Fibroblast of gingiva (primary cell): ENCODE data around the gene CNGB1.

Experiments used
- DNase-seq: peaks from one replicate; pipeline ENCODE4 v3.0.0-alpha.2; 2011; ENCODE audit warnings: low read depth

Gene CNGB1

DNA sequence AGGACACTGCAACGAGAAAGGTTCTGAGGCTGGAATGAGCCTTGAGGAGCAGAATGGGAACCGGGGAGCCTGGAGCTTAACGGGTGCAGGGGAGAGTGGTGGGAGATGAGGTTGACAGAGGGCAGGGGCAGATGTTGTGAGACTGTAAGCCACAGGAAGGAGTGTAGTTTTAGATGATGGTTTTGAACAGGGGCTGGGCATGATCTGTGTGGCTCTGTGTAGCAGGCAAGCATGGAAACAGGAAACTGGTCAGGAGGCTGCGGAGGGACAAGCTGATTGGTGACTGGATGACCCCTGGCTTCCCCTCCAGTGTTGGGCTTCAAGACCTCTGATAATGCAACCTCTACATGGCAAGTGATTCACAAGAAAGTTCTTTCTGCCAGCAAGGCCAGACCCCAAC, 1.4 kb upstream of the CNGB1 start:
- DNase-seq: no peak

DNA sequence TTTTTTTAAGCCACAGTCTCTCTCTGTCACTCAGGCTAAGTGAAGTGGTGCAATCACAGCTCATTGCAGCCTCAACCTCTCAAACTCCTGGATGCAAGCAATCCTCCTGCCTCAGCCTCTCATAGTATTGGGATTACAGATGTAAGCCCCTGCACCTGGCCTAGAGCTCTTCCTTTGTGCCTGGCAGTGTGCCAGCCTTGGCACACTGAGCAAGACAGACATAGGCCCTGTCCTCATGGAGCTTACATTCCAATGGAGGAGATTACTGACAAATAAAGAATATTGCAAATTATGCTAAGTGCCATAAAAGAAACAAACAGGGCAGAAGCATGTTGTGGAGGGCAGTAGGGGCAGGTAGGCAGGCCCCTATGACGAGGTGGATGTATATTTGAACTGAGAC, 920 bp upstream of the CNGB1 start:
- no peak for DNase-seq

DNA sequence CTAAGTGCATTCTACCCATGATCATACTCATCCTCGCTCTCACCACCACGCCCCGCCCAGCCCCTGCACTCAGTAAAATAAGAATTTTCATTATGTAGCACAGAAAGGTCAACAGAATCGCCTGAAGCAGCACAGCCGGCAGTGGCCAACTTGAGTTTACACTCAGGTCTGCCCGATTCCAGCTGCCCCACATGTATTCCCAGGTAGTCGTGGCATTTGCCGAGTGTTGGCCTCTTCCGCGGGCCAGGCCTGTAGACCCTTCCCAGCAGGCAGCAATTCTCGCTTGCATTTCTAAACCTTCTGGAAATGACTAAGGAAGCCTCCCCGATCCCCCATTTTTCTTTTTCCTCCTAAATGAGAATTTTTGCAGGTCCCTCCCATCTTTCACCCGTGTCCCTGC, 609 bp downstream of the CNGB1 start:
- no peak for DNase-seq

DNA sequence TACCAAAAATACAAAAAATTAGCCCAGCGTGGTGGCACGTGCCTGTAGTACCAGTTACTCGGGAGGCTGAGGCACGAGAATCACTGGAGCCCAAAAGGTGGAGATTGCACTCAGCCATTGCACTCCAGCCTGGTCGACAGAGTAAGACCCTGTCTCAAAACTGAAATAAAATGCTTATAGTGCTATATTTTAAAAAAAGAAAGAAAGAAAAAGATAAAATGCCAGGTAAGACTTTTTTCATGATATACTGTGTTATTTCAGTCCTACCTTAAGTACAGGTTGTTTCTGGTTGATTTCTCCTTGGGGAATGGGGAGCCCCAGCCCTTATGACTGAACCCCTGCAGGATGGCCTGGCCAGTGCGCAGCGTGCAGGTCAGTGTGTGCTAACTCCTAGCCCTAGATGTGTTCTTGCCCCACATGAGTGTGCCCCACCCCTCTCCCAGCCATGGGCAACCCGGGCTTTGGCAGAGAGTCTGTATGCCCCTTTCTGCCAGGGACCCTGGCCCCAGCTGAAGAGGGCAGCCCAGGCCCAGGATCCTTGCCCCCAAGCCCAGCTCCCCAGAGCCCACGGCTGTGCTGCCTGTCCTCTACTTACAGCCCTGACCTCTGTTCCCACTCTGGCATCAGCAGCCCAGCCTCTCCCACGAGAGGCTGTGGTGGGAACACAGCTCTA, 1.3 kb downstream of the CNGB1 start:
- DNase-seq: no peak

DNA sequence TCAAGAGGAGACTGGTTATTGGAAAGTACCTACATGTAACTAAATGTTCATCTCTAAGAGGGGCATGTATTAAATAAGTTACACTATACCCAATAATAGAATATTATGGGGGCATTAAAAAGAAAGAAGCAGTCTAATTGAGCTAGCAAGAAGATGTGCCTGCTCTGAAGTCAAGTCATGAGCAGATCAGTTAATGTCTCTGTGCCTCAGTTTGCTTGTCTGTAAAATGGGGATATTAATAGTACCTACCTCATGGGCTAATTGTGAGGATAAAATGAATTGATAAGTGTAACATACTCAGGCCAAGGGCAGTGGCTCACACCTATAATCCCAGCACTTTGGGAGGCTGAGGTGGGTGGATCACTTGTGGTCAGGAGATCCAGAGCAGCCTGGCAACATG, 3.0 kb downstream of the CNGB1 start:
- no peak for DNase-seq

DNA sequence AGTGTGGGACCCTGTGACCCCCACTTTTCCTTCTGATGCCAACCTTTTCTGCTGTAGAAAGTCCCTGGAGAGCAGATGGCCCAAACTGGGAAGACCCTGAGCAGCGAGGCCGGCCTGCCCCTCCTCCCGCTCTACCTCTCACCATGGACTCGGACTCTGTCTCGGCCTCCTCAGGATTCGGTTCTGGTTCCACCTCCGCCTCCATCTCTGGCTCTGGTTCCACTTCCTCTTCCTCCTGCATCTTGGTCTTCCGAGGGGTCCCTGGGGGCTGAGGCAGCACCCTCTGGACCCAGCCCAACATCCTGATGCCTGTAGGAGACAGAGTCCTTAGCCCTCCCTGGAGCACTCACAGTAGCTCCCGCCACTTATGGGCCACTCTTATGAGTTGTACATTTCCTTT, 3.9 kb downstream of the CNGB1 start:
- DNase-seq: no peak

DNA sequence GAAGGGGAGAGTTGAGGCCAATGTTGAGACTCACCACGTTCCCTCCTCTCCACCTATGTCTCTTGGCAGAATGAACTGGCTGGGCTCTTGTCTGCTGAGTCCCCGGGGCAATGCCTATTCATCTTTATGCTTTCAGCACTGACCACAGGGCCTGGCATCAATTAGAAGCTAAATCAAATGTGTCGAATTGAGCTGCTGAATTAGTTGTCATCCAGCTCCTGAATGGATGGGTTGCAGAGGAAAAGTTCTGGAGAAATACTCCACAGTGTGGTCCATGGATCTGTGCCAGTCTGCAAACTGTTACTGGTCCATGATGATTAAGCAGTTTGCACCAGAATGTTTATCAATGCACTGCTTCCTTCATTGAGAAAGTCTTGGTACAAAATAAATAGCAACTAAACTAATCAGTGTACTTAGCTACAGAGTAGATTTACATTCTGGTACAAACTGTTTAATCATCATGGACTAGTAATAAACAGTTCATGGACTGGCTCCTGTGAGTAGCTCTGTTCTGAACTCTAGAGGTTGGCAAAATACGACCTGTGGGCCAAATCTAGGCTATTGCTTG, 4.6 kb downstream of the CNGB1 start:
- DNase-seq: peak; percentile 7

DNA sequence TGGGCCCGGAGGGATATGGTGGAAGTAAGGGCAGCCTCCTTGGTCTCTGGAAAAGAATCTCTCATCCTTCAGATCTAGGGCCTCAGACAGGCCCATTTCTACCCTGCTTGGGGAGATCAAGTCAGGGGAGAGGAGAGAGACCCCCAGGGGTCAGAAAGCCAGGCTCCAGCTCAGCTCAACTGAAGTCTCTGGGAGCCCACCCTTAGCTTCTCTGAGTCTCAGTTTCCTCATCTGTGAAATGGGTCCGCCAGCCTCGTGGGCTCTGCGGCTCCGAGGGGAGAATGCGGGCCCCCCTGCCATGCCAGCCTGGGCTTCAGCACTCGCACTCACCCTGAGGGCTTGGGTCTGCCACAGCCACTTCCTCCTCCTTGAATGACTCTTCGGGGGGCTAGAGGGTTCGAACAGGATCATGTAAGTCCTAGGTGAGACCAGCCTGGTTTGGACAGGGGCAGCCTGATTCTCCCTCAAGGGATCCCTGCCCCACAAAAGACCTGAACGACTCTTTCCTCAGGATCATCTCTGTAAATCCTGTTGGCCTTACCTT, 6.7 kb downstream of the CNGB1 start:
- DNase-seq: no peak

DNA sequence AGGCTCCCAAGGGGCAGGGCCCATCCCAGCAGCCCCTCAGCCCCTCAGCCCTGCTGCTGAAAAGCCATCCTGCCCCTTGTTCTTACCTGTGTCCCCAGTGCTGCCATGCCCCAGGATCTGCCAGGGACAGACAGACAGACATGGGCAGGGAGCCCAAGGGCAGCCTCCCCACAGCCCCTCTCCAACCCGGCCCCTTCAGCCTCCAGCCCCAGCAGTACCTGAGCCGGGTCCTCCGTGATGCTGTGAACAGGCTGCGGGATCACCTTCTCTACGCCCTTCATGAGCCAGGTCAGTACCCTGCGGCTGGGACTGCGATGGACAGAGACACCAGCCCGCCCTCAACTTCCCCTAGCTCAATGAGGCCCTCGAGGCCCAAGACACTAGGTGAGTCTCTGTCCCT, 8.2 kb downstream of the CNGB1 start:
- no peak for DNase-seq

DNA sequence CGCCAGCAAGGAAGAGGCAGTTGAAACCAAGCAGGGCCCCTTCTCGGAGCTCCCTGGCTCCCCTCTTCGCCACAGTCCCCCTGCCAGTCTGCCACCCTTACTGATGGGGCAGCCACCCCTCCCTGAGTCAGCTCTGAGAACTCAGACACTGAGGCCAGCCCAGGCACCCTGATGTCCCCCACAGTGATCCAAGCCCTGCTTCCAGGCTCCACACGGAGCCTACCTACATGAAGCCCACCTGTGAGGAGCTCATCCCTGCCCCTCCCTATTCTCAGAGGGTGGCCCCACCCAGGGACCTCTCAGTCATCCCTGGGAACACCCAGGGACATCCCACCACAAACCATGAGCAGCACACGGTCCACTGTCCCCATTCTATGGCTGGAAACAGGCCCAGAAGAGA, 8.9 kb downstream of the CNGB1 start:
- DNase-seq: no peak

DNA sequence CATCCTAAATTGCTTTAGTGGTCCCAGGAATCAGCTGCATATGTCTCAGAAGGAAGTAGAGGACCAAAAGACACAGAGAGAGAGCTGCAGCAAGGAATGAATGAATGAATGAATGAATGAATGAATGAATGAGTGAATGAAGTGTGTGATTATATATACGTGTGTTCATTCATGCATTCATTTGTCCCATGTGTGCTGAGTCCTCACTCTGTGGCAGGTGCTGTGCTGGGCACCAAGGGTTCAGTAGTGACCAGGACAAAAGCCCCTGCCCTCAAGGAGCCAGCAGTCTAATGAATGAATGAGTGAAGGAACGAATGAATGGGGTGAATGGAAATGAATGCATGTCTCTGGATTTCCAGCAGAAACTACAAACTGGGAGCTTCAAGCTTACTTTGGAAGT, 9.4 kb downstream of the CNGB1 start:
- no peak for DNase-seq

DNA sequence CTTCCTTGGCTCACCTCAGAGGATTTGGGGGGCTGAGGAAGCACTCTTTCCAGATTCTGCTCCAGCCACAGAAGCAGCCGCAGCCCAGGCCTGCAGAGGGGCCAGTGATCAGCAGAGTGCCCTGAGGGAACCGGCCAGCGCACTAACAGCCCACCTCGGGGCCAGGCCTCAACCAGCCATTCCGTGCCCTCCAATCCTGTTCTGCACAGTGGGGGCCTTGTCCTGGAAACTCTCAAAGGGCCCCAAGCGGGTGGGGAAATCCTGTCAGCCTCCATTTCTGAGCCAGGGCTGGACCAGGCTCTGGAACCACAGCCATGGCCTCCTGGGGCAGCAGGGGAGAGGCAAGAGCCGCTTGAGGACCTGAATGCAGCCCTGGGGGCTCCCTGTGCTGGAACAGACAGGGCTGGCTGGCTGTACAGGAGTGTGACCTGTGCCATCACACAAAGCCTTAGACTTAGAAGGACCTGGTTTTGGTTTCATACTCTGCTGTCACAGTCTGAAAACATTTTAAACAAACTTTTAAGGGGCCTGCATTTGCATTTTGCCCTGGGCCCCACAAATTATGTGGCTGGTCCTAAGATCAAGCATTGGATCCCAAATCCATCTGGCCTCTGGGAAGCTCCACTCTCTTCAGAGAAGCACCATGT, 10.0 kb downstream of the CNGB1 start:
- DNase-seq: no peak

DNA sequence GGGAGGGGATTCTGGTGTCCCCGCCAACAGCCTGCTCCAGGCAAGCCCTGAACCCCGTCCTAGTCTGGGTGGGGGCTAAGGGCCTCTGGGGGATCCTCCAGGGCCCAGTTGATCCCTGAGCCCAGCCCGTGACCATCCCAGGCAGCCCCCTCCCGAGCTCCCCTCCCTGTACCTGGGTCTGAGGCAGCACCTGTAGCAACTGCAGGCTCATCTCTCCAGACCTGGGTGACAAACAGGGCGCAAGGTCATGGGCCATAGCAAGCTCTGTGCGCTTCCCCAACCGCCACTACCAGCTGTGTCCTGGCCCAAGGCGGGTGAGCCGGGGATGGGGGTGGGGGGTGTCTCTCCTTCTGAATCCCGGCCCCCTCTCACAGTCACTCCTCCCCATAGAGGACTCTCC, 10.6 kb downstream of the CNGB1 start:
- DNase-seq: no peak

DNA sequence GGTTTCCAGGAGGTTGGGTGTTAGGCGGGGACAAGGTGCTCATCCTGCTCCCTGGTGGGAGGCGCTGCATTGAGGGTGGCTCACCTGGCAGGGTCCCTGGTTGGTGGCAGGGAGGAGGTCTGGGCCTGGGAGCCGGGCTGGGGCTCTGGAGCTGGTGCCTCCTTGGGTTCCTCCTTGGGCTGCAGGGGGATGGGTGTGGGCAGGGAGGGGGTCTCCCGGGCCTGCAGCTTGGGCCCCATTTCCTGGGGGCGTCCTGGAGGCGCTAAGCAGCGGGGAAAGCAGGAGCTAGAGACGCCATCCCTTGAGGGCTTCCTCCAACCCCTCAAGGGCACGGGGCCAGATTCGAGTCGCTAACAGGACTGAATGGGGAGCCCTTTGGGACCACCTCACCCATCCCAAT, 11.1 kb downstream of the CNGB1 start:
- DNase-seq: no peak

DNA sequence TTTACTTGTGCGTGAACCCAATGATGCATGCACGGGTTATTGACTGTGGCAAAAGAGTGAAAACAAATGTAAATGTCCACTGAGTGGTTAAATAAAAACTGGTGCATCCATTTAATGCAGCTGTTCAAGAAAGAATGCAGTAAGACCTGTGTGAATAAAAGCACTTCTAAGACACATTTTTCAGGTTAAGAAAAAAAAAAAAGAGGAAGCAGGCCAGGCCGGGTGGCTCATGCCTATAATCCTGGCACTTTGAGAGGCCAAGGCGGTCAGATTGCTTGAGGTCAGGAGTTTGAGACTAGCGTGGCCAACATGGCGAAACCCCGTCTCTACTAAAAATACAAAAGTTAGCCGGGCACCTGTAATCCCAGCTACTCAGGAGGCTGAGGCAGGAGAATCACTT, 11.8 kb downstream of the CNGB1 start:
- no peak for DNase-seq

DNA sequence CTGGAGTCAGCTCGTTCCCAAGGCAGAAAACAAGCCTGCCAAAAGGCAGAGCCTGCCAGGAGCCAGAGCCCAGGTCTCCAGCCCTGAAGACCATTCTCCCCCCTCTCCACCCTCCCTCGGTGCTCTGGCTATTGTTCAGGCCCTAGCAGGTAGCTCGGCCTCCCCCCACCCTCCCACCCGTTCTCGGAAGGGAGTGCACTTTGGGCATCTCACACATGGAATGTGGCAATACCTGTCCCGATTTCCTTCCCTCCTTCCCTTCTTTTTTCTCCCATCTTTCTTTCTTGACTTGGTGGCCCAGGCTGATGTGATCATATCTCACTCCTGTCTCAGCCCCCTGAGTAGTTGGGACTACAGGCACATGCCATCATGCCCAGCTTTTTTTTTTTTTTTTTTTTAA, 12.4 kb downstream of the CNGB1 start:
- no peak for DNase-seq

DNA sequence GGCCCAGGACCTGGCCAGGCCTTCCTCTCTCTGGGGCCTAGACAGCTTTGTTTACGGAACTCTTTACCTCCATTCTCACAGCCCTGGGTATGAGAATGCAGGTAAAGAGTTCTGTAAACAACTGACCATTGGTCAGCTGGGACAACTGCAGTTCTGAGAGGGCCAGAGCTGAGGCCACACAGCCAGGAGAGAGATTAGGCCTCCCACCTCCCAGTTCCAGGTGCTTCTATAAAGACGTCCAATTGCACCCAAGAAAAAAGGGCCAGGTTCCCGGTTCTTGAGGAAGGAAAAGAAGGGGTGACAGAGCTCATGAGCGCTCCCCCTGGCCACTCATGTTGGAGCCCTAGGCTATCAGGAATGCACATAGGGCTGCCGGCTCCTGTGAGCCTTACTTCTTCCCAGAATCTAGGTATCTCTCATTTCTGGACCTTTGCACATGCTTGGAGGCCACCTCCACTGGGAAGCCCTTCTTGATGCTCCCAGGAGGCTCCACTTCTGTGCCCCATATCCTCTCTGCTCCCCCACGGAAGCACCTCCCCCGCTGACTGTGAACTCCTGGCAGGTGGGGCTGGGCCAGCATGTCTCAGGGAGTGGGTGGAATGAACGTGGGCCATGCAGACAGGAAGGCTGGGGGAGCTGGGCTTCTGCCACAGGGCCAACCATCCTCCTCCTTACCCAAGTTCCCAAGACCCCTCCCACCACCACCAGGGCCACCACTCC, 13.1 kb downstream of the CNGB1 start:
- DNase-seq: no peak

DNA sequence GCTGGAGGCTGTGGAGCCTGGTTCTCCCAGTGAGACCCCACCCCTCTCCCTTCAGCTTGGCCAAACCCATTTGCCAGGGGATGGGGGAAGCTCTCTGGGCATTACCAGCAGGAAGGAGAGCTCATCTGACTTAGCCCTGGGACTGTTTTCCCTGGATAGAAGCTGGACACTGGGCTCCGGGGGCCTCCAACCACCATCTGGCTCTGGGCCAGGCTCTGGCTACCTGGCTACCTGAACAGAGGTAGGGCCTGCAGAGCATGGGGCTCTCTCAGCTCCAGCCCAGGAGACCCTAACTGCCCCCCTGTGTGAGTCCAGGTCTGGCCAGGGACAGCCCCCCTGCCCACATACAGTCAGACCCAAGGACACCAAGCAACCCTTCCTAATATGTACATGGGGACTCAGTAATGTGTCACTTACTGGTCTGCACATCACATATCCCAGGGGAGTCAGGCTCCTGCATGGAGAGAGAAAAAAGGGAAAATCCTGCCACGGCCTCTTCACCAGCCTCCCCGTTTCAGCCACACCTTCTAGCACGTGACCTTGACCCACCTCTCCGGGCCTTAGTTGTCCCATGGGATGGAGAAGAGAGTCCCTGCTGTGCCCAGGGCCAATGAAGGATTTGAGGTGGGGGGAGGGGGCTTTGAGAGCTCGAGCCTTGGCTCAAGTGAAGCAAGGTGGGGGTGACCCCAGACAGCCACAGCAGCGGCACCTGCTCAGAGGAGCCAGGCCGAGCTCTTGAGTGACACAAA, 13.8 kb downstream of the CNGB1 start:
- no peak for DNase-seq

DNA sequence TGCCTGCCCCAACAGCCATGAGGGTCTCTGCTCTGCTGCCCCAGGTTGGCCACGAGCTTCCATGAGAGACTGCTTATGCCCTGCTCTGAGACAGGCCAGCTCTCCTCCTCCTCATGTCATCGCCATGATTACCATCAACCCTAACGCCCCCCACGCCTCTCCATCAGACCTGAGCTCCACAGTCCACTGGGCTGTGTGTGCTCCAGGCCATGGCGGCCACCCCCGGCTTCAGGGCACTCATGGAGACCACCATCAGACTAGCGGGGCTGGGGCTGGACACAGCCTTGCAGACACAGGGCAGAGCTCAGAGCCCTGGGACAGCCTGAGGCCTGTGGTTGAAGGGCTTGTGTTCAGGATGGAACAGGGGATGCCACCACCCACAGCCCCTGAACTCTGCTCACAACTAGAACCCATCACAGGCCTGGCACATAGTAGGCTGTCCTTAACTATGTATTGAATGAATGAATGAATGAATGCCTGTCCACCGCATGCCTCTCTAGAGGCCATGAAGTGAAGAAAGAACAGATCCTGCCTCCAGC, 14.6 kb downstream of the CNGB1 start:
- DNase-seq: no peak

DNA sequence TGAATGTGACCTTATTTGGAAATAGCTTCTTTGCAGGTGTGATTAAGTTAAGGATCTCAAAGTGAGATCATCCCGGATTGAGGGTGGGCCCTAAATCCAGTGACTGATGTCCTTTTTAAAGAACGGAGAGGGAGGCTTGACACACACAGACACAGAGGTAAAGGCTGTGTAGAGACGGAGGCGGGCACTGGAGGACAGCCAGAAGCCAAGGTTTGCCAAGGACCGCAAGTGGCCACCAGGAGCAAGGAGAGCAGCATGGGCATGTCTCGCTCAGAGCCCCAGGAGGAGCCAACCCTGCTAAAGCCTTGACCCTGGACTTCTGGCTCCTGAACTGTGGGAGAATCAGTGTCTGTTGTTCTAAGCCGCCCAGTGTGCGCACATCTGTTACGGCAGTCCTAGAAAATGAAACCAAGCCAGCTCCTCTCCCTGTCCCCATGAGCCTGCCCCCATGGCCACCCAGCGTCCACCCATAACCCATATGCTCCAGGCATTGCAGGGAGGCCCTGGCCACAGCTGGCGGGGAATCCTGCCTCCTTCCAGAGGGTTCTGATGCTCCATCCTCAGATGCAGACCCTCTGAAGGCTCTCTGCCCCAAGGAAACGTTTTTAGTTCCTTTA, 15.2 kb downstream of the CNGB1 start:
- no peak for DNase-seq

DNA sequence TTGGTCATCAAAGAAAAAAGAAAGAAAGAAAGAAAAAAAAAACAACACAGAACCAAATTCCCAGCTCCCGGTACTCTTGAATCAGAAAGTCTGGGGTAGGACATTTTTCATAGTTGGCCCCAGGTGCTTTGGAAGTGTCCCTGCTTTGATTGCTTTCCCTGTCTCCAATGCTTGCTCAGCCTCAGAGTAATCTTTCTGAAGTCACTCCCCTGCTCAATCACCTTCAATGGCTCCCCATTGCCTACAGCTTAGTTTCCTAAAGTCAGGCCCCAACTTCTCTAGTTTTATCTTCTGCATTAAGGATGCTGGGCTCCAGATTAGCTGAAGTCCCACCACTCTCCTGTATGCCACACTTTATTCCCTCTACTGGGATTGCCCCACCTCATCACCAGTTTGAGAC, 17.1 kb downstream of the CNGB1 start:
- DNase-seq: no peak

DNA sequence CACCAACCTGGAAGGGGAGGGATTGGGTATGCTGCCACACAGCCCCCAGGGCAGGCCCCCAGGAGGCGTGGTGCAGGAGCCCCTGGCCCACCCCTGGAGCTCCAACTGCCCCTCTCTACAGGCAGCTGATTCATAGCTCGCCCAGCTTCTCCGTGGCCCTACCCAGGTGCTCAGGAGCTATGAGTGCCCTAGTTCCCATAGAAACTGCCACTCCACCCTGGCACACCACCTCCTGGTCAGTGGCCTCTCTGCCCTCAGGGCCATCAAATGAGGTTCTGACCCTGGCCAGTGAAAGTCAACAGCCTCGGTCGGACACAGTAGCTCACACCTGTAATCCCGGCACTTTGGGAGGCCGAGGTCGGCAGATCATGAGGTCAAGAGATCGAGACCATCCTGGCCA, 18.0 kb downstream of the CNGB1 start:
- DNase-seq: no peak
